Esophagus muscularis mucosa (tissue), 3 donors: ENCODE results near the gene MYO16.

Source experiments
- POLR2A ChIP-seq: fragments of 450-650 bp; IDR thresholded peaks from one replicate; pipeline ENCODE4 v1.6.1; 2017; ENCODE audit warnings: antibody characterized with exemption, moderate library complexity, mild to moderate bottlenecking, low read depth
- TF ChIP-seq, protein P1 (sequence below), 3 experiments: fragments of 200-600 bp in 2 of 3; fragments of 450-650 bp in 1 of 3; sonication (generic) in 2 of 3; IDR thresholded peaks; one replicate each; pipeline ENCODE4 v1.5.1; 2017 to 2019; ENCODE audit warnings: antibody characterized with exemption in 3 of 3, mild to moderate bottlenecking in 2 of 3, moderate library complexity in 1 of 3

DNA sequence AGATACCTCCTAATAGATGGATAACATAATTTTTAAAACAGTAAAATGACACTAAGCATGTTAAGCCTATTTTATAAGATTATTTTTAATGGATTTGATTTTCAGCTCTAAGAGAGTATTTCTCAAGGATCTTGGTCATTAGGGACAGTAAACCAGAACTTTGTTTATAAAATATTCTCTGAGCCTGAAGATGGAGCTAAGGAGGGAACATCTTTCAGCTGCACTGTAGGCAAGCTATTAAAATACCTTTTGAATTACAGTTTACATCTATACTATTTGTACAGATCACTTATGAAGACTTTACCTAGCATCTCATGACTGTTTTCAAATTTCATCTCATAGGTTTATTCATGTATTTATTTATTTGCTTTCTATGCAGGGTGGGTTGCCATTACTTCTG lies 345.3 kb downstream of the MYO16 start:
- TF ChIP-seq, protein P1, sequence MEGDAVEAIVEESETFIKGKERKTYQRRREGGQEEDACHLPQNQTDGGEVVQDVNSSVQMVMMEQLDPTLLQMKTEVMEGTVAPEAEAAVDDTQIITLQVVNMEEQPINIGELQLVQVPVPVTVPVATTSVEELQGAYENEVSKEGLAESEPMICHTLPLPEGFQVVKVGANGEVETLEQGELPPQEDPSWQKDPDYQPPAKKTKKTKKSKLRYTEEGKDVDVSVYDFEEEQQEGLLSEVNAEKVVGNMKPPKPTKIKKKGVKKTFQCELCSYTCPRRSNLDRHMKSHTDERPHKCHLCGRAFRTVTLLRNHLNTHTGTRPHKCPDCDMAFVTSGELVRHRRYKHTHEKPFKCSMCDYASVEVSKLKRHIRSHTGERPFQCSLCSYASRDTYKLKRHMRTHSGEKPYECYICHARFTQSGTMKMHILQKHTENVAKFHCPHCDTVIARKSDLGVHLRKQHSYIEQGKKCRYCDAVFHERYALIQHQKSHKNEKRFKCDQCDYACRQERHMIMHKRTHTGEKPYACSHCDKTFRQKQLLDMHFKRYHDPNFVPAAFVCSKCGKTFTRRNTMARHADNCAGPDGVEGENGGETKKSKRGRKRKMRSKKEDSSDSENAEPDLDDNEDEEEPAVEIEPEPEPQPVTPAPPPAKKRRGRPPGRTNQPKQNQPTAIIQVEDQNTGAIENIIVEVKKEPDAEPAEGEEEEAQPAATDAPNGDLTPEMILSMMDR (IDR thresholded peaks at IDR 0.05) = no peak
- TF ChIP-seq POLR2A = no peak
